ENCODE data around the gene TRAPPC14.
"Not testable (repeated sequence)": the region's sequence is repeated elsewhere in the genome, so short reads cannot be mapped to it uniquely, and the experiment has no call there.

The TRAPPC14 gene

GRCh38 chr7:100153708-100154535 lies 4.6 kb downstream of the TRAPPC14 start:
- DNase-seq: no peak

- no peak for DNase-seq
These were observed 5.4 kb downstream of the TRAPPC14 start for GRCh38 chr7:100152937-100153666.

- DNase-seq: no peak
These were observed 6.1 kb downstream of the TRAPPC14 start for GRCh38 chr7:100152404-100152803.

- peak; percentile 98 for DNase-seq
These were observed 9.8 kb downstream of the TRAPPC14 start, which contains the start of gene LAMTOR4 for GRCh38 chr7:100148559-100149328. LAMTOR4 (plus strand) TSS chr7:100148918; CDS start chr7:100148973, 55 bp downstream.

- no peak for DNase-seq
These were observed 10.3 kb downstream of the TRAPPC14 start for GRCh38 chr7:100148225-100148558.

GRCh38 chr7:100147278-100147677 lies 11.2 kb downstream of the TRAPPC14 start:
- no peak for DNase-seq

GRCh38 chr7:100146350-100146749 lies 12.2 kb downstream of the TRAPPC14 start:
- DNase-seq: not testable (repeated sequence)

GRCh38 chr7:100142461-100142860 lies 16.1 kb downstream of the TRAPPC14 start:
- no peak for DNase-seq

GRCh38 chr7:100141555-100141949 lies 17.0 kb downstream of the TRAPPC14 start:
- no peak for DNase-seq

- DNase-seq: no peak
These were observed 20.4 kb downstream of the TRAPPC14 start for GRCh38 chr7:100137851-100138760.

- peak; percentile 65 for DNase-seq
These were observed 25.8 kb downstream of the TRAPPC14 start for GRCh38 chr7:100132697-100133151.

GRCh38 chr7:100132126-100132525 lies 26.4 kb downstream of the TRAPPC14 start:
- DNase-seq: no peak

- DNase-seq: peak; percentile 86
These were observed 27.7 kb downstream of the TRAPPC14 start for GRCh38 chr7:100130608-100131453.

- not testable (repeated sequence) for DNase-seq
These were observed 28.3 kb downstream of the TRAPPC14 start for GRCh38 chr7:100130220-100130607.

- no peak for DNase-seq
These were observed 29.9 kb downstream of the TRAPPC14 start for GRCh38 chr7:100128637-100128963.

GRCh38 chr7:100127866-100128636 lies 30.5 kb downstream of the TRAPPC14 start:
- peak; percentile 20 for DNase-seq

GRCh38 chr7:100126931-100127865 lies 31.3 kb downstream of the TRAPPC14 start, which contains the start of gene MBLAC1:
MBLAC1 (plus strand) TSS chr7:100126967; CDS start chr7:100127396, 429 bp downstream.
- DNase-seq: peak; percentile 91

GRCh38 chr7:100126239-100126930 lies 32.1 kb downstream of the TRAPPC14 start:
- no peak for DNase-seq

All from activated naive CD4-positive, alpha-beta T cell treated with Interleukin-2 at 50 U/mL for 16 hours (primary cell).